ENCODE data around the gene RPUSD1.
"Not testable (repeated sequence)": the region's sequence is repeated elsewhere in the genome, so short reads cannot be mapped to it uniquely, and the experiment has no call there.

The RPUSD1 gene

GRCh38 chr16:782258-782657 is 5.9 kb downstream of the RPUSD1 start:
- DNase-seq (ENCODE audit: low read depth), result no peak

- DNase-seq (ENCODE audit: low read depth), result no peak
These were observed 6.7 kb downstream of the RPUSD1 start for GRCh38 chr16:781346-782010.

- DNase-seq (ENCODE audit: low read depth), result no peak
These were observed 7.9 kb downstream of the RPUSD1 start for GRCh38 chr16:780296-780695.

- no peak for DNase-seq (ENCODE audit: low read depth)
These were observed 8.6 kb downstream of the RPUSD1 start for GRCh38 chr16:779561-779960.

GRCh38 chr16:778909-779527 is 9.2 kb downstream of the RPUSD1 start:
- DNase-seq (ENCODE audit: low read depth), result no peak

GRCh38 chr16:778447-778846 is 9.7 kb downstream of the RPUSD1 start:
- no peak for DNase-seq (ENCODE audit: low read depth)

GRCh38 chr16:777826-778225 is 10.4 kb downstream of the RPUSD1 start:
- DNase-seq (ENCODE audit: low read depth), result no peak

GRCh38 chr16:776824-777223 is 11.4 kb downstream of the RPUSD1 start:
- no peak for DNase-seq (ENCODE audit: low read depth)

- not testable (repeated sequence) for DNase-seq (ENCODE audit: low read depth)
These were observed 11.9 kb downstream of the RPUSD1 start for GRCh38 chr16:776298-776697.

GRCh38 chr16:775236-775796 is 12.9 kb downstream of the RPUSD1 start:
- DNase-seq (ENCODE audit: low read depth), result no peak

- no peak for DNase-seq (ENCODE audit: low read depth)
These were observed 13.8 kb downstream of the RPUSD1 start for GRCh38 chr16:774086-775001.

- no peak for DNase-seq (ENCODE audit: low read depth)
These were observed 15.2 kb downstream of the RPUSD1 start for GRCh38 chr16:772959-773358.

GRCh38 chr16:770411-770810 is 17.8 kb downstream of the RPUSD1 start:
- no peak for DNase-seq (ENCODE audit: low read depth)

GRCh38 chr16:769934-770333 is 18.2 kb downstream of the RPUSD1 start:
- no peak for DNase-seq (ENCODE audit: low read depth)

GRCh38 chr16:769184-769784 is 18.9 kb downstream of the RPUSD1 start:
- no peak for DNase-seq (ENCODE audit: low read depth)

- no peak for DNase-seq (ENCODE audit: low read depth)
These were observed 19.8 kb downstream of the RPUSD1 start for GRCh38 chr16:768428-768827.

GRCh38 chr16:767743-768235 is 20.4 kb downstream of the RPUSD1 start:
- DNase-seq (ENCODE audit: low read depth), result no peak

GRCh38 chr16:766820-767640 is 21.2 kb downstream of the RPUSD1 start:
- DNase-seq (ENCODE audit: low read depth), result no peak

- no peak for DNase-seq (ENCODE audit: low read depth)
These were observed 22.0 kb downstream of the RPUSD1 start for GRCh38 chr16:766008-766819.

- DNase-seq (ENCODE audit: low read depth), result no peak
These were observed 22.7 kb downstream of the RPUSD1 start for GRCh38 chr16:765488-765865.
